Heart left ventricle (tissue), 16 donors: Measurements from ENCODE around the gene OCIAD2. TPM values are rescaled to one million over a fixed set of nuclear protein-coding genes. Genes with fewer than 3 reads are reported as not detected.

Source experiments
- ATAC-seq, 4 donors: fragments of 200-7000 bp; cut with Tn5 transposase; one replicate each; pipeline ENCODE4 v1.9.1; 2020 to 2022; ENCODE audit warnings: moderate library complexity in 4 of 4, mild to moderate bottlenecking in 3 of 4, moderate number of reproducible peaks in 1 of 4
- DNase-seq, 5 donors: peaks; one replicate each; pipeline ENCODE4 v3.0.0-alpha.2; 2020
- H3K27ac ChIP-seq, 12 donors: fragments of 200-600 bp; sonication (generic) in 4 of 12; one replicate each; pipeline versions ENCODE4 v1.5.0 to v1.8.0; 2016 to 2022; ENCODE audit warnings: mild to moderate bottlenecking in 2 of 12
- H3K27me3 ChIP-seq, 9 donors: fragments of 200-600 bp; sonication (generic) in 2 of 9; one replicate each; pipeline versions ENCODE4 v1.5.1 to v1.8.0; 2016 to 2022; ENCODE audit warnings: mild to moderate bottlenecking in 3 of 9
- H3K36me3 ChIP-seq, 9 donors: fragments of 200-600 bp; sonication (generic) in 2 of 9; one replicate each; pipeline versions ENCODE4 v1.5.0 to v1.8.0; 2018 to 2022; ENCODE audit warnings: mild to moderate bottlenecking in 2 of 9
- H3K4me1 ChIP-seq, 12 donors: fragments of 200-600 bp; sonication (generic) in 4 of 12; one replicate each; pipeline versions ENCODE4 v1.5.0 to v1.8.0; 2016 to 2022; ENCODE audit warnings: mild to moderate bottlenecking in 3 of 12
- H3K4me3 ChIP-seq, 12 donors: fragments of 200-600 bp; sonication (generic) in 4 of 12; one replicate each; pipeline versions ENCODE4 v1.5.0 to v1.8.0; 2017 to 2022; ENCODE audit warnings: mild to moderate bottlenecking in 9 of 12, moderate library complexity in 4 of 12
- H3K9me3 ChIP-seq, 12 donors: fragments of 200-600 bp; sonication (generic) in 4 of 12; one replicate each; pipeline versions ENCODE4 v1.5.0 to v1.8.0; 2016 to 2022; ENCODE audit warnings: mild to moderate bottlenecking in 1 of 12
- CTCF ChIP-seq, 12 donors: fragments of 200-600 bp; sonication (generic) in 4 of 12; IDR thresholded peaks; one replicate each; pipeline versions ENCODE4 v1.5.0 to v1.8.0; 2018 to 2022; ENCODE audit warnings: antibody characterized with exemption in 12 of 12, mild to moderate bottlenecking in 5 of 12
- POLR2A ChIP-seq, 2 donors: fragments of 450-650 bp; IDR thresholded peaks; one replicate each; pipeline ENCODE4 v1.6.1; 2017; ENCODE audit warnings: antibody characterized with exemption in 2 of 2, mild to moderate bottlenecking in 2 of 2, moderate library complexity in 2 of 2
- WGBS, 4 donors: extraction: QIAGEN DNeasy Blood & Tissue Kit in 2 of 4; methylation state at CpG; one replicate each; pipeline versions ENCODE4 v1.1.5 to v1.1.7; 2013 to 2018; 5-methylcytosine and 5-hydroxymethylcytosine counted together
- intact Hi-C, 10 donors: fragments of 100-400 bp; cut with DNase I; formaldehyde crosslinking; loops; one replicate each; pipeline versions ENCODE4 v1.11.1 to v1.14.2; 2022
- polyA plus RNA-seq, 2 donors: library from polyadenylated mRNA; stranded (reverse); fragments of 200-250 nt; gene quantifications; one replicate each; pipeline ENCODE4 v1.2.3, GENCODE V29; 2013
- total RNA-seq, 9 donors: library from RNA; depleted of rRNA in 2 of 9; stranded (reverse); fragments of >200 nt in 2 of 9; fragmentation: NEBNext Ultra II Directional in 3 of 9; extraction: Animal tissue kit (Norgen Biotek cat#: 25700) in 3 of 9; gene quantifications; one replicate each; pipeline versions ENCODE4 v1.1.0 to v1.2.4, GENCODE V29; 2016 to 2023
- donor health status: ischemic (EF 13 %, LVEDD 7.1; RV severe dilation, severe dysfunction).
- donor health status: healthy with polysubstance abuse.
- donor health status: DM: no; HTN: yes; CAD: no.
- donor health status: DM: no; HTN: no; CAD: no.
- donor health status: ischemic (EF 25% LVEDD 6.9; RV normal size, moderate dysfunction).
- donor health status: ischemic (EF 25% LVEDD 5.7; RV mildly dilated, moderate dysfunction).
- donor health status: healthy.
- donor health status: DM: yes; HTN: yes; CAD: no.
- donor health status: ischemic (EF 35%, LVEDD 5.7; RV mildly dilated, moderate dysfunction).
- donor health status: nonischemic (EF 11% LVEDD 7.7; RV severe dilation, severe dysfunction).
- donor health status: DM: yes; HTN: yes; CAD: no.
- donor health status: PGD.
- donor health status: ischemic (EF 29% LVEDD 5.4; RV normal size, mild dysfunction).
- donor health status: nonischemic (EF 23%, LVEDD 6.1; RV moderate dilation, normal function).

The OCIAD2 gene
- total and polyA plus RNA-seq, 11 donors, result 14.4 to 47.9 (median 22.7) TPM

- 68 to 78% (median 77%) methylated on average over 2 of the region's 2 CpGs for WGBS, 4 donors
- Histone ChIP-seq H3K27me3 (no peaks in the 10 kb centered on the region), H3K4me3 (no peak overlapping the region), H3K9me3 (peaks cover 0 to 3% (median 0%) of the 10 kb centered on the region in 12 donors), H3K36me3 (peaks cover 0 to 99% (median 78%) of the 10 kb centered on the region in 9 donors), H3K27ac (no peak overlapping the region), H3K4me1 (peaks cover 0 to 6% (median 0%) of the 10 kb centered on the region in 12 donors)
- no peak for ATAC-seq
- intact Hi-C loops, result loop anchor here in 2 of 10 donors (5.0 to 10.0 kb wide), 3 partner anchors 120 to 330 kb away; no protein-coding TSS in a partner anchor
- TF ChIP-seq POLR2A (IDR thresholded peaks at IDR 0.05), result no peak
- TF ChIP-seq CTCF (IDR thresholded peaks at IDR 0.05), result no peak
- DNase-seq, result no peak
These were observed 61.7 kb downstream of the OCIAD2 start for GRCh38 chr4:48844843-48845242.

GRCh38 chr4:48841045-48841827, 65.3 kb downstream of the OCIAD2 start:
- Histone ChIP-seq H3K36me3 (peaks cover 0 to 98% (median 79%) of the 10 kb centered on the region in 9 donors), H3K27me3 (no peaks in the 10 kb centered on the region), H3K4me1 (peaks cover 0 to 9% (median 0%) of the 10 kb centered on the region in 12 donors), H3K9me3 (no peaks in the 10 kb centered on the region), H3K4me3 (no peak overlapping the region), H3K27ac (no peak overlapping the region)
- TF ChIP-seq CTCF (IDR thresholded peaks at IDR 0.05) (no peak), POLR2A (IDR thresholded peaks at IDR 0.05) (no peak)
- WGBS, 4 donors, result 82 to 88% (median 84%) methylated on average over 9 of the region's 9 CpGs
- ATAC-seq (no peak), DNase-seq (no peak)
- intact Hi-C loops, result loop anchor here in 2 of 10 donors (5.0 to 10.0 kb wide), 3 partner anchors 124 to 326 kb away; no protein-coding TSS in a partner anchor

- TF ChIP-seq POLR2A (IDR thresholded peaks at IDR 0.05) (no peak), CTCF (IDR thresholded peaks at IDR 0.05) (no peak)
- H3K36me3 ChIP-seq, result peaks cover 3 to 93% (median 76%) of the 10 kb centered on the region in 9 donors
- no peak overlapping the region for H3K27ac ChIP-seq
- no peaks in the 10 kb centered on the region for H3K9me3 ChIP-seq
- intact Hi-C loops, result loop anchor here in 6 of 10 donors (10.0 kb wide), 4 partner anchors 52 to 262 kb away; partner anchors contain the start of gene FRYL (in 1 of the 6)
- no peaks in the 10 kb centered on the region for H3K27me3 ChIP-seq
- ATAC-seq, result no peak
- peaks cover 0 to 24% (median 18%) of the 10 kb centered on the region in 12 donors for H3K4me1 ChIP-seq
- DNase-seq, result no peak
- no peak overlapping the region for H3K4me3 ChIP-seq
- WGBS, 4 donors, result 94 to 97% (median 95%) methylated on average over 4 of the region's 4 CpGs
These were observed 69.9 kb downstream of the OCIAD2 start for GRCh38 chr4:48836658-48837057.

Other genes starting within 250 kb of the OCIAD2 start
- 10 to 100 TPM; 27.0 to 61.3 (median 36.3) TPM for gene FRYL, start 126.5 kb downstream of the OCIAD2 start, total RNA-seq
- 10 to 100 TPM; 12.3 to 18.7 TPM for gene FRYL, start 126.5 kb downstream of the OCIAD2 start, polyA plus RNA-seq
- 100 to 1,000 TPM; 102 to 175 (median 137) TPM for gene OCIAD1, start 75.7 kb downstream of the OCIAD2 start, total RNA-seq
- 100 to 1,000 TPM; 132 to 133 TPM for gene OCIAD1, start 75.7 kb downstream of the OCIAD2 start, polyA plus RNA-seq
- not detected for gene CWH43, start 79.5 kb upstream of the OCIAD2 start, total RNA-seq
- not detected for gene CWH43, start 79.5 kb upstream of the OCIAD2 start, polyA plus RNA-seq